Stimulated activated CD8-positive, alpha-beta memory T cell treated with anti-CD3 and anti-CD28 coated beads, Interleukin-7, amount 100 ng/mL, for 1 hour (primary cell): Measurements from ENCODE around the gene NLGN1.
"Not testable (repeated sequence)": the region's sequence is repeated elsewhere in the genome, so short reads cannot be mapped to it uniquely, and the experiment has no call there.

Experiments used
- DNase-seq, 2 donors: peaks; one replicate each; pipeline ENCODE4 v3.0.0-alpha.2; 2020; ENCODE audit warnings: low read depth in 2 of 2

Gene NLGN1

GRCh38 chr3:173556546-173556945, 159.0 kb downstream of the NLGN1 start:
- DNase-seq: no peak

GRCh38 chr3:173567997-173568396, 170.5 kb downstream of the NLGN1 start:
- DNase-seq: no peak

- DNase-seq: no peak
Measured at GRCh38 chr3:173568623-173569022, 171.1 kb downstream of the NLGN1 start.

GRCh38 chr3:173583496-173583895, 186.0 kb downstream of the NLGN1 start:
- DNase-seq: no peak

GRCh38 chr3:173584093-173584837, 186.7 kb downstream of the NLGN1 start:
- DNase-seq: no peak

- no peak for DNase-seq
Measured at GRCh38 chr3:173584838-173585831, 187.6 kb downstream of the NLGN1 start.

GRCh38 chr3:173586166-173586565, 188.6 kb downstream of the NLGN1 start:
- DNase-seq: no peak

GRCh38 chr3:173587055-173587454, 189.5 kb downstream of the NLGN1 start:
- DNase-seq: no peak

- DNase-seq: no peak
Measured at GRCh38 chr3:173588556-173588955, 191.0 kb downstream of the NLGN1 start.

- DNase-seq: no peak
Measured at GRCh38 chr3:173589116-173589515, 191.6 kb downstream of the NLGN1 start.

- DNase-seq: no peak
Measured at GRCh38 chr3:173591401-173591800, 193.9 kb downstream of the NLGN1 start.

GRCh38 chr3:173594881-173595280, 197.3 kb downstream of the NLGN1 start:
- DNase-seq: not testable (repeated sequence)

- DNase-seq: no peak
Measured at GRCh38 chr3:173599673-173600072, 202.1 kb downstream of the NLGN1 start.

GRCh38 chr3:173614522-173614921, 217.0 kb downstream of the NLGN1 start:
- no peak for DNase-seq

GRCh38 chr3:173615661-173616060, 218.1 kb downstream of the NLGN1 start:
- no peak for DNase-seq

GRCh38 chr3:173617490-173617889, 219.9 kb downstream of the NLGN1 start:
- no peak for DNase-seq

- no peak for DNase-seq
Measured at GRCh38 chr3:173618148-173618547, 220.6 kb downstream of the NLGN1 start.

- DNase-seq: no peak
Measured at GRCh38 chr3:173618703-173619102, 221.2 kb downstream of the NLGN1 start.

- DNase-seq: no peak
Measured at GRCh38 chr3:173622166-173622565, 224.6 kb downstream of the NLGN1 start.

- no peak for DNase-seq
Measured at GRCh38 chr3:173624086-173624485, 226.5 kb downstream of the NLGN1 start.

GRCh38 chr3:173630849-173631248, 233.3 kb downstream of the NLGN1 start:
- DNase-seq: no peak

- no peak for DNase-seq
Measured at GRCh38 chr3:173632945-173633344, 235.4 kb downstream of the NLGN1 start.

- no peak for DNase-seq
Measured at GRCh38 chr3:173635826-173636225, 238.3 kb downstream of the NLGN1 start.
